ENCODE measurements around the gene CYP3A5. TPM values are rescaled to one million over a fixed set of nuclear protein-coding genes. Genes with fewer than 3 reads are reported as not detected.
"Not testable (repeated sequence)": the region's sequence is repeated elsewhere in the genome, so short reads cannot be mapped to it uniquely, and the experiment has no call there.

CYP3A5 gene
- total and polyA plus RNA-seq, 11 donors = 0.06 to 0.52 (median 0.23) TPM; not detected in 6

- H3K9me3 ChIP-seq = peaks cover 0 to 33% (median 10%) of the 10 kb centered on the region in 12 donors
- ATAC-seq (no peak), DNase-seq (no peak)
- no peak overlapping the region for H3K27ac ChIP-seq
- intact Hi-C loops (cut with DNase I) = no loop called here
- H3K4me3 ChIP-seq = no peak overlapping the region
- H3K36me3 ChIP-seq = peaks cover 0 to 14% (median 0%) of the 10 kb centered on the region in 9 donors
- H3K27me3 ChIP-seq = no peaks in the 10 kb centered on the region
- no peaks in the 10 kb centered on the region for H3K4me1 ChIP-seq
- TF ChIP-seq POLR2A (IDR thresholded peaks at IDR 0.05) (no peak), CTCF (IDR thresholded peaks at IDR 0.05) (no peak)
- 90 to 96% (median 93%) methylated on average over 2 of the region's 2 CpGs for WGBS, 4 donors
Measured at GRCh38 chr7:99709260-99709659, 29.5 kb upstream of the CYP3A5 start.

GRCh38 chr7:99707096-99707495 is 27.3 kb upstream of the CYP3A5 start:
- Histone ChIP-seq H3K4me3 (no peak overlapping the region), H3K27ac (no peak overlapping the region), H3K9me3 (peaks cover 0 to 38% (median 10%) of the 10 kb centered on the region in 12 donors), H3K4me1 (no peaks in the 10 kb centered on the region), H3K36me3 (peaks cover 0 to 14% (median 0%) of the 10 kb centered on the region in 9 donors), H3K27me3 (no peaks in the 10 kb centered on the region)
- TF ChIP-seq POLR2A (IDR thresholded peaks at IDR 0.05) (no peak), CTCF (IDR thresholded peaks at IDR 0.05) (no peak)
- DNase-seq (no peak), ATAC-seq (no peak)
- intact Hi-C loops (cut with DNase I) = no loop called here
- 39 to 64% (median 51%) methylated on average over 1 of the region's 1 CpG for WGBS, 4 donors

- H3K4me1 ChIP-seq = no peaks in the 10 kb centered on the region
- TF ChIP-seq CTCF (IDR thresholded peaks at IDR 0.05) = no peak
- no peak for TF ChIP-seq POLR2A (IDR thresholded peaks at IDR 0.05)
Measured at GRCh38 chr7:99699946-99700345, 20.1 kb upstream of the CYP3A5 start.

GRCh38 chr7:99698867-99699730 is 19.3 kb upstream of the CYP3A5 start:
- peak in 2 of 4 donors; percentile 42 to 56 for ATAC-seq
- H3K4me3 ChIP-seq; DNase-seq; H3K27me3 ChIP-seq; H3K36me3 ChIP-seq; intact Hi-C loops (cut with DNase I); H3K27ac ChIP-seq; H3K4me1 ChIP-seq; H3K9me3 ChIP-seq: not testable (repeated sequence)
- WGBS, 4 donors = 39 to 50% (median 49%) methylated on average over 6 of the region's 6 CpGs

More at GRCh38 chr7:99699946-99700345, 20.1 kb upstream of the CYP3A5 start:
- ATAC-seq (no peak), DNase-seq (no peak)
- no peak overlapping the region for H3K27ac ChIP-seq
- H3K4me3 ChIP-seq = no peak overlapping the region
- H3K27me3 ChIP-seq = no peaks in the 10 kb centered on the region
- H3K9me3 ChIP-seq = peaks cover 0 to 7% (median 0%) of the 10 kb centered on the region in 12 donors
- no peaks in the 10 kb centered on the region for H3K36me3 ChIP-seq
- WGBS, 4 donors = 60 to 75% (median 70%) methylated on average over 5 of the region's 5 CpGs
- intact Hi-C loops (cut with DNase I) = no loop called here
